ENCODE measurements around the gene ADCY1. TPM values are rescaled to one million over a fixed set of nuclear protein-coding genes. Genes with fewer than 3 reads are reported as not detected.
A peak's percentile ranks its signal among the peaks of the same experiment; 100 is the strongest.

Gene ADCY1
- total RNA-seq, 6 donors from 2014 or later = 0.46 to 4.1 (median 1.2) TPM

GRCh38 chr7:45644237-45644636 is 70.1 kb downstream of the ADCY1 start:
- 94 to 95% methylated on average over 3 to 4 of the region's 4 CpGs for WGBS, 2 donors
- TF ChIP-seq EP300 (IDR thresholded peaks at IDR 0.05) (no peak), CTCF (IDR thresholded peaks at IDR 0.05) (no peak), POLR2A (IDR thresholded peaks at IDR 0.05) (no peak), POLR2AphosphoS5 (IDR thresholded peaks at IDR 0.05) (no peak)
- H3K4me3 ChIP-seq = no peak overlapping the region
- no peak for DNase-seq
- no peak overlapping the region for H3K27ac ChIP-seq
- H3K4me1 ChIP-seq = peaks cover 0 to 24% (median 5%) of the 10 kb centered on the region in 4 donors
- H3K36me3 ChIP-seq = no peaks in the 10 kb centered on the region
- no peaks in the 10 kb centered on the region for H3K27me3 ChIP-seq
- H3K9me3 ChIP-seq = no peaks in the 10 kb centered on the region
- ATAC-seq (ENCODE audit: low FRiP score in 2 of 2) = no peak

- 83 to 90% methylated on average over 7 to 8 of the region's 8 CpGs for WGBS, 2 donors
- ATAC-seq (ENCODE audit: low FRiP score in 2 of 2) (no peak), DNase-seq (no peak)
- H3K4me1 ChIP-seq = peaks cover 0 to 24% (median 5%) of the 10 kb centered on the region in 4 donors
- no peaks in the 10 kb centered on the region for H3K27me3 ChIP-seq
- no peaks in the 10 kb centered on the region for H3K9me3 ChIP-seq
- TF ChIP-seq EP300 (IDR thresholded peaks at IDR 0.05) (no peak), CTCF (IDR thresholded peaks at IDR 0.05) (no peak), POLR2A (IDR thresholded peaks at IDR 0.05) (no peak), POLR2AphosphoS5 (IDR thresholded peaks at IDR 0.05) (no peak)
- H3K36me3 ChIP-seq = no peaks in the 10 kb centered on the region
- no peak overlapping the region for H3K4me3 ChIP-seq
- H3K27ac ChIP-seq = no peak overlapping the region
Measured at GRCh38 chr7:45645141-45645969, 71.2 kb downstream of the ADCY1 start.

- DNase-seq (no peak), ATAC-seq (ENCODE audit: low FRiP score in 2 of 2) (no peak)
- Histone ChIP-seq H3K4me1 (peaks cover 0 to 28% (median 9%) of the 10 kb centered on the region in 4 donors), H3K27ac (peak overlapping the region in 2 of 4 donors; percentile 8 to 33), H3K4me3 (no peak overlapping the region), H3K9me3 (no peaks in the 10 kb centered on the region), H3K27me3 (no peaks in the 10 kb centered on the region), H3K36me3 (no peaks in the 10 kb centered on the region)
- TF ChIP-seq POLR2AphosphoS5 (IDR thresholded peaks at IDR 0.05) (no peak), CTCF (IDR thresholded peaks at IDR 0.05) (no peak), EP300 (IDR thresholded peaks at IDR 0.05) (no peak), POLR2A (IDR thresholded peaks at IDR 0.05) (no peak)
- WGBS, 2 donors = 79% methylated on average over 6 of the region's 6 CpGs; no CpG with 5 or more reads in 1 of the 2 donors
Measured at GRCh38 chr7:45646207-45646821, 72.1 kb downstream of the ADCY1 start.

DNA sequence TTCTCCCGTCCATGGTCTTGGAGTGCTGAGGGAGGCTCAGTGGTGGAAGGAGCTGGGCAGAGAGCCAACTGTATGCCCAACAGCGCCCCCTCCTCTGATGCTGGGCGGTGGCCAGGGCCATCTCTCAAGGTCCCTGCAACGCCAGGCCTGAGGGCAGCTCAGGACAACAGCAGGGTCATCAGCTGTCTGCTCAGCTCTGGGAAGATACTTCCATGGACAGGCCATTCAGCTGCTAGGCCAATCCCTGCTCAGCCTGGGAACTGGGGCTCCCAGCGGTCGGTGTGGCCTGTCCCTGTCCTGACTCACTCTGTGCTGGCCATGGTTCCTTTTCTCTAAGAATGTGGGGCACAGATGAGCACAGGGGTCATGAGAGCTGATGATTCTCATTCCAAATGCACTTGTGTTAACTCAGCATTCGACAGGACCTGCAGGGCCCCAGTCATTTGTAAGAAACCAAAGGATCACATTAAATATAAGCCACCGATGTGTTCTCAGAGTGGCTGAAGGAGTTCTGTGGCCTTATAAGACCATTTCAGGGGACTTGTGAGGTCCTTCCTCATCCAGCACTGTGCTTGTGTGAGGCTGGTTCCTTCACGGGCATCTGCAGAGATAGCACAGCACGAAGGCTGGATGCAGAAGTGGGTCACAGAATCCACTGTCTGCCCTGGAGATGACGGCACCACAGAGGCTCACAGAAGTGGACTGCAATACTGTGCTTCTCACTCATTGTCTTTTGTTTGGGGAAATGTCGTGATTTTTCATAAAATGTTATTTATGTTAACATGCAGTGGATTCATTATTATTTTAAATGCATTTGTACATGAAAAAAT is 73.0 kb downstream of the ADCY1 start:
- no peak for DNase-seq
- WGBS, 2 donors = 71 to 88% methylated on average over 5 to 12 of the region's 12 CpGs
- ATAC-seq (ENCODE audit: low FRiP score in 2 of 2) = no peak

More for the DNA sequence above, 73.0 kb downstream of the ADCY1 start:
- TF ChIP-seq EP300 (IDR thresholded peaks at IDR 0.05) (no peak), POLR2AphosphoS5 (IDR thresholded peaks at IDR 0.05) (no peak), CTCF (IDR thresholded peaks at IDR 0.05) (no peak), POLR2A (IDR thresholded peaks at IDR 0.05) (no peak)
- Histone ChIP-seq H3K27me3 (no peaks in the 10 kb centered on the region), H3K4me3 (no peak overlapping the region), H3K36me3 (no peaks in the 10 kb centered on the region), H3K9me3 (no peaks in the 10 kb centered on the region), H3K4me1 (peaks cover 0 to 28% (median 9%) of the 10 kb centered on the region in 4 donors), H3K27ac (no peak overlapping the region)
